SK-N-SH (cell line): Measurements from ENCODE around the gene FBXO2.

Experiments used
- MXI1 ChIP-seq: IDR thresholded peaks from 2 replicates; pipeline ENCODE4 v1.6.1; 2012; ENCODE audit warnings: mild to moderate bottlenecking, low read depth, low read length, improper control_type of control experiment
- NRF1 ChIP-seq: IDR thresholded peaks from 2 replicates; pipeline ENCODE4 v1.6.1; 2012; ENCODE audit warnings: low read depth, mild to moderate bottlenecking, low read length
- POLR2AphosphoS5 ChIP-seq: IDR thresholded peaks from 2 replicates; pipeline ENCODE4 v1.6.1; 2012; ENCODE audit warnings: low read depth, low read length
- RCOR1 ChIP-seq: fragments of 150-350 bp; IDR thresholded peaks from 2 replicates; pipeline ENCODE4 v1.6.1; 2017; ENCODE audit warnings: antibody characterized with exemption, low read length
- SMC3 ChIP-seq: IDR thresholded peaks from 2 replicates; pipeline ENCODE4 v1.6.1; 2012; ENCODE audit warnings: low read depth, low read length, improper control_type of control experiment
- TEAD4 ChIP-seq: IDR thresholded peaks from 2 replicates; pipeline ENCODE4 v1.4.0; 2012; ENCODE audit warnings: mild to moderate bottlenecking, borderline replicate concordance; ENCODE audit not compliant: insufficient read depth
- YY1 ChIP-seq: IDR thresholded peaks from 2 replicates; pipeline ENCODE4 v1.4.0; 2012; ENCODE audit warnings: low read depth, mild to moderate bottlenecking
- TF ChIP-seq, protein P1 (sequence below): fragments of 200-600 bp; sonication (generic); IDR thresholded peaks from 2 replicates; pipeline ENCODE4 v1.6.1; 2017; ENCODE audit warnings: antibody characterized with exemption, mild to moderate bottlenecking, moderate library complexity

DNA sequence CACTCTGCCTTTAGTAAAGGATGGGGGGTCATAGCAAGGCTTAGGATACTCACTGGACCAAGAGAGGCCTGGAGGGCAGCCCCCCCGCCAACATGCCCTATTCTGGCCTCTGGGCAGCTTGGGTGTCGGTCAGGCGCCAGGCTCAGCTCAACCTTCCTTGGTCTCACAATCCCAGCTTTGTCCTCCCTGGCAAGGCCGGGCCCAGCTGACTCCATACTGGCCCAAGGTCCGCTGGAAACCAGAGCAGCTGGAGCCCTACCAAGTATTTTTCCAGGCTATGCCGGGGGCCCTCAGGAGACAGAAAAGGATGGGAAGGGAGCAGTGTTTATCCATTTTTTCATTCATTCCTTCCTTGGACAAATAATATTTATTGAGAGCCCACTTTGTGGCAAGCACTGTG is 6.2 kb downstream of the FBXO2 start:
- TF ChIP-seq NRF1, result no peak
- no peak for TF ChIP-seq POLR2AphosphoS5
- TF ChIP-seq, protein P1, sequence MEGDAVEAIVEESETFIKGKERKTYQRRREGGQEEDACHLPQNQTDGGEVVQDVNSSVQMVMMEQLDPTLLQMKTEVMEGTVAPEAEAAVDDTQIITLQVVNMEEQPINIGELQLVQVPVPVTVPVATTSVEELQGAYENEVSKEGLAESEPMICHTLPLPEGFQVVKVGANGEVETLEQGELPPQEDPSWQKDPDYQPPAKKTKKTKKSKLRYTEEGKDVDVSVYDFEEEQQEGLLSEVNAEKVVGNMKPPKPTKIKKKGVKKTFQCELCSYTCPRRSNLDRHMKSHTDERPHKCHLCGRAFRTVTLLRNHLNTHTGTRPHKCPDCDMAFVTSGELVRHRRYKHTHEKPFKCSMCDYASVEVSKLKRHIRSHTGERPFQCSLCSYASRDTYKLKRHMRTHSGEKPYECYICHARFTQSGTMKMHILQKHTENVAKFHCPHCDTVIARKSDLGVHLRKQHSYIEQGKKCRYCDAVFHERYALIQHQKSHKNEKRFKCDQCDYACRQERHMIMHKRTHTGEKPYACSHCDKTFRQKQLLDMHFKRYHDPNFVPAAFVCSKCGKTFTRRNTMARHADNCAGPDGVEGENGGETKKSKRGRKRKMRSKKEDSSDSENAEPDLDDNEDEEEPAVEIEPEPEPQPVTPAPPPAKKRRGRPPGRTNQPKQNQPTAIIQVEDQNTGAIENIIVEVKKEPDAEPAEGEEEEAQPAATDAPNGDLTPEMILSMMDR, result no peak
- TF ChIP-seq YY1, result no peak
- TF ChIP-seq RCOR1, result no peak
- TF ChIP-seq TEAD4, result no peak
- no peak for TF ChIP-seq MXI1
- TF ChIP-seq SMC3, result no peak
